ENCODE data around the gene ZBTB47. TPM values are rescaled to one million over a fixed set of nuclear protein-coding genes. Genes with fewer than 3 reads are reported as not detected.

ZBTB47 gene
- total RNA-seq (2022; extraction: Qiagen RNA extraction; ENCODE audit: low read depth) = 4.9 to 7.6 TPM (median 6.1 TPM) in 5 replicates

GRCh38 chr3:42653560-42654330 is at the start of gene ZBTB47:
TSS of gene ZBTB47 (plus strand) at chr3:42653697. CDS start at chr3:42658356, 4,659 bp downstream.

GRCh38 chr3:42685363-42685881 is 31.9 kb downstream of the ZBTB47 start, which contains the start of gene KLHL40:
TSS of gene KLHL40 (plus strand) at chr3:42685537. CDS start at chr3:42685619, 82 bp downstream.

GRCh38 chr3:42702066-42702951 is 48.8 kb downstream of the ZBTB47 start, which contains the start of gene HHATL:
TSS of gene HHATL (minus strand) at chr3:42702798. CDS start at chr3:42700826, 1,972 bp downstream.

Other genes with a start within 250 kb of the ZBTB47 start
- gene LYZL4, start 243.1 kb upstream of the ZBTB47 start, total RNA-seq (2022; extraction: Qiagen RNA extraction; ENCODE audit: low read depth) = not detected in 5 replicates
- 0.47 to 1.0 TPM (median 0.68 TPM) in 5 replicates for gene VIPR1, start 151.1 kb upstream of the ZBTB47 start, total RNA-seq (2022; extraction: Qiagen RNA extraction; ENCODE audit: low read depth)
- 26.6 to 31.7 TPM (median 31.4 TPM) in 5 replicates for gene SEC22C, start 71.7 kb upstream of the ZBTB47 start, total RNA-seq (2022; extraction: Qiagen RNA extraction; ENCODE audit: low read depth)
- 13.3 to 21.4 TPM (median 17.4 TPM) in 5 replicates for gene SS18L2, start 62.8 kb upstream of the ZBTB47 start, total RNA-seq (2022; extraction: Qiagen RNA extraction; ENCODE audit: low read depth)
- gene NKTR, start 53.0 kb upstream of the ZBTB47 start, total RNA-seq (2022; extraction: Qiagen RNA extraction; ENCODE audit: low read depth) = 8.3 to 13.5 TPM (median 11.7 TPM) in 5 replicates
- not detected in 5 replicates for gene KLHL40, start 31.8 kb downstream of the ZBTB47 start, total RNA-seq (2022; extraction: Qiagen RNA extraction; ENCODE audit: low read depth)
- gene HHATL, start 49.1 kb downstream of the ZBTB47 start, total RNA-seq (2022; extraction: Qiagen RNA extraction; ENCODE audit: low read depth) = not detected in 5 replicates
- gene CCDC13, start 119.6 kb downstream of the ZBTB47 start, total RNA-seq (2022; extraction: Qiagen RNA extraction; ENCODE audit: low read depth) = 0.33 to 0.60 TPM (median 0.36 TPM) in 5 replicates
- gene HIGD1A, start 150.8 kb downstream of the ZBTB47 start, total RNA-seq (2022; extraction: Qiagen RNA extraction; ENCODE audit: low read depth) = 48.4 to 125 TPM (median 69.4 TPM) in 5 replicates
- 0.18 to 0.23 TPM in 2 of 5 replicates, not detected in the others for gene ACKR2, start 155.7 kb downstream of the ZBTB47 start, total RNA-seq (2022; extraction: Qiagen RNA extraction; ENCODE audit: low read depth)
- gene CYP8B1, start 222.2 kb downstream of the ZBTB47 start, total RNA-seq (2022; extraction: Qiagen RNA extraction; ENCODE audit: low read depth) = not detected in 5 replicates